K562 (cell line): ENCODE data around the gene UBN2. TPM values are rescaled to one million over a fixed set of nuclear protein-coding genes. Genes with fewer than 3 reads are reported as not detected.
A peak's percentile ranks its signal among the peaks of the same experiment; 100 is the strongest.

Experiments
- C11orf30 ChIP-seq: fragments of 450-650 bp; IDR thresholded peaks from 2 replicates; pipeline ENCODE4 v1.6.1; 2016; ENCODE audit warnings: low read depth, mild to moderate bottlenecking
- CBX3 ChIP-seq, 2 experiments: IDR thresholded peaks; 1 replicate in 1 of 2; 2 replicates in 1 of 2; pipeline ENCODE4 v1.6.1; 2012; ENCODE audit warnings: inconsistent platforms in 2 of 2, low read length in 2 of 2, borderline replicate concordance in 1 of 2, control low read depth in 1 of 2
- CREM ChIP-seq: IDR thresholded peaks from 2 replicates; pipeline ENCODE4 v1.6.1; 2014; ENCODE audit warnings: antibody characterized with exemption, low read depth
- DPF2 ChIP-seq: fragments of 450-650 bp; IDR thresholded peaks from 2 replicates; pipeline ENCODE4 v1.6.1; 2016
- HMGN3 ChIP-seq: IDR thresholded peaks from 2 replicates; pipeline ENCODE4 v1.6.1; 2011; ENCODE audit warnings: borderline replicate concordance, low read depth, mild to moderate bottlenecking, mixed read lengths, low read length; ENCODE audit not compliant: insufficient read length; ENCODE audit errors: extremely low read depth
- PHF21A ChIP-seq: fragments of 450-650 bp; IDR thresholded peaks from 2 replicates; pipeline ENCODE4 v1.6.1; 2017; ENCODE audit warnings: low read depth, borderline replicate concordance
- PHF8 ChIP-seq: fragments of 200-600 bp; sonication (generic); IDR thresholded peaks from 2 replicates; pipeline ENCODE4 v1.6.1; 2012; ENCODE audit warnings: mixed run types, mild to moderate bottlenecking, inconsistent platforms, low read length, moderate library complexity, borderline replicate concordance
- PPARD ChIP-seq: fragments of 250-450 bp; sonication (Bioruptor Pico); IDR thresholded peaks from 2 replicates; pipeline ENCODE4 v1.8.0; 2022; ENCODE audit warnings: inconsistent platforms, mild to moderate bottlenecking, moderate library complexity
- RB1 ChIP-seq: fragments of 450-650 bp; IDR thresholded peaks from 2 replicates; pipeline ENCODE4 v1.6.1; 2017; ENCODE audit warnings: low read depth, mild to moderate bottlenecking
- SMARCB1 ChIP-seq: IDR thresholded peaks from 2 replicates; pipeline ENCODE4 v1.6.1; 2011; ENCODE audit warnings: improper control_type of control experiment, low read depth; ENCODE audit not compliant: insufficient read length
- SPI1 ChIP-seq: IDR thresholded peaks from 2 replicates; pipeline ENCODE4 v1.6.1; 2011; ENCODE audit warnings: low read depth, low read length, control low read depth, borderline replicate concordance
- TCF7 ChIP-seq: sonication (generic); IDR thresholded peaks from 2 replicates; pipeline ENCODE4 v1.6.1; 2016; ENCODE audit warnings: antibody characterized with exemption, borderline replicate concordance
- WHSC1 ChIP-seq: IDR thresholded peaks from one replicate; pipeline ENCODE4 v1.6.1; 2012; ENCODE audit warnings: low read length, control low read depth, inconsistent platforms
- ZBED1 ChIP-seq: IDR thresholded peaks from 2 replicates; pipeline ENCODE4 v1.6.1; 2014
- ZNF184 ChIP-seq: sonication (generic); formaldehyde crosslinking; IDR thresholded peaks from 2 replicates; pipeline ENCODE4 v1.5.0; 2020; ENCODE audit warnings: missing genetic modification reagents
- polyA plus RNA-seq, 8 experiments: library from polyadenylated mRNA; depleted of rRNA in 4 of 8; stranded (reverse) in 5 of 8; unstranded in 3 of 8; fragments of >200 nt; fragmentation: Nextera tagmentation in 2 of 8; fragmentation: Illumina TruSeq in 1 of 8; extraction: Ambion mirVana in 2 of 8; extraction: Trizol in 1 of 8; gene quantifications; 2 replicates each; pipeline versions ENCODE4 v1.2.1 to v1.2.3, GENCODE V29; 2011 to 2014; ENCODE audit warnings: inconsistent platforms in 1 of 8, missing spikeins in 1 of 8
- total RNA-seq, 7 experiments: library from RNA; depleted of rRNA in 6 of 7; stranded (reverse); fragments of >200 nt in 6 of 7; fragmentation: Illumina TruSeq in 2 of 7; extraction: Trizol in 2 of 7; gene quantifications; 2 replicates each; pipeline versions ENCODE4 v1.2.1 to v1.2.3, GENCODE V29; 2011 to 2021; ENCODE audit warnings: low replicate concordance in 1 of 7
- TF ChIP-seq, protein P1 (sequence below), 2 experiments: fragments of 450-650 bp; IDR thresholded peaks; 2 replicates each; pipeline ENCODE4 v1.6.1; 2016
- TF ChIP-seq, protein P2 (sequence below): fragments of 450-650 bp; IDR thresholded peaks from 2 replicates; pipeline ENCODE4 v1.6.1; 2016; ENCODE audit warnings: mild to moderate bottlenecking
- TF ChIP-seq, protein P3 (sequence below): fragments of 250-450 bp; sonication (Bioruptor Pico); IDR thresholded peaks from 2 replicates; pipeline ENCODE4 v1.5.0; 2021
- TF ChIP-seq, protein P4 (sequence below): fragments of 450-650 bp; IDR thresholded peaks from 2 replicates; pipeline ENCODE4 v1.6.1; 2017; ENCODE audit warnings: antibody characterized with exemption, mild to moderate bottlenecking
- TF ChIP-seq, protein P5 (sequence below): sonication (generic); formaldehyde crosslinking; IDR thresholded peaks from 2 replicates; pipeline ENCODE4 v1.8.1; 2022; ENCODE audit warnings: missing genetic modification reagents

The UBN2 gene
- total and polyA plus RNA-seq, 9 of the 15 experiments (the other 6 are each of a cell fraction or from before 2014, with no cell fraction given), result 1.2 to 19.5 (median 9.9) TPM

DNA sequence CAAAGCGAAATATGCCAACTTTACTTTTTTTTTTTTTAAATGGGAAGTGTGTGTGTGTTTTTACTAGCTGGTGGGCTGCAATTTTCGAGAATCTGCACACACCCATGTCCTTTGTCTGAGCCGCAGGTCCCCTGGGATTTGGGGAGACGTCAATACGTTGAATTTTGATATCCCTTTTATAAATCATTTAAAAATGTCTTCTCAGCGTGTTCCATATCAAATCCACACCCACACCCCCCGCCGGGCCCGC lies 109.7 kb downstream of the UBN2 start (continued):
- TF ChIP-seq, protein P1, sequence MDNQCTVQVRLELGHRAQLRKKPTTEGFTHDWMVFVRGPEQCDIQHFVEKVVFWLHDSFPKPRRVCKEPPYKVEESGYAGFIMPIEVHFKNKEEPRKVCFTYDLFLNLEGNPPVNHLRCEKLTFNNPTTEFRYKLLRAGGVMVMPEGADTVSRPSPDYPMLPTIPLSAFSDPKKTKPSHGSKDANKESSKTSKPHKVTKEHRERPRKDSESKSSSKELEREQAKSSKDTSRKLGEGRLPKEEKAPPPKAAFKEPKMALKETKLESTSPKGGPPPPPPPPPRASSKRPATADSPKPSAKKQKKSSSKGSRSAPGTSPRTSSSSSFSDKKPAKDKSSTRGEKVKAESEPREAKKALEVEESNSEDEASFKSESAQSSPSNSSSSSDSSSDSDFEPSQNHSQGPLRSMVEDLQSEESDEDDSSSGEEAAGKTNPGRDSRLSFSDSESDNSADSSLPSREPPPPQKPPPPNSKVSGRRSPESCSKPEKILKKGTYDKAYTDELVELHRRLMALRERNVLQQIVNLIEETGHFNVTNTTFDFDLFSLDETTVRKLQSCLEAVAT (IDR thresholded peaks at IDR 0.05), result peak in 1 of 2 experiments; percentile 84; a peak in 1 of 4 replicates
- no peak for TF ChIP-seq PPARD
- TF ChIP-seq WHSC1, result no peak
- TF ChIP-seq TCF7, result no peak
- TF ChIP-seq C11orf30, result peak; percentile 72; the same call in 1 of the 2 replicates
- TF ChIP-seq CREM, result no peak
- TF ChIP-seq, protein P2, sequence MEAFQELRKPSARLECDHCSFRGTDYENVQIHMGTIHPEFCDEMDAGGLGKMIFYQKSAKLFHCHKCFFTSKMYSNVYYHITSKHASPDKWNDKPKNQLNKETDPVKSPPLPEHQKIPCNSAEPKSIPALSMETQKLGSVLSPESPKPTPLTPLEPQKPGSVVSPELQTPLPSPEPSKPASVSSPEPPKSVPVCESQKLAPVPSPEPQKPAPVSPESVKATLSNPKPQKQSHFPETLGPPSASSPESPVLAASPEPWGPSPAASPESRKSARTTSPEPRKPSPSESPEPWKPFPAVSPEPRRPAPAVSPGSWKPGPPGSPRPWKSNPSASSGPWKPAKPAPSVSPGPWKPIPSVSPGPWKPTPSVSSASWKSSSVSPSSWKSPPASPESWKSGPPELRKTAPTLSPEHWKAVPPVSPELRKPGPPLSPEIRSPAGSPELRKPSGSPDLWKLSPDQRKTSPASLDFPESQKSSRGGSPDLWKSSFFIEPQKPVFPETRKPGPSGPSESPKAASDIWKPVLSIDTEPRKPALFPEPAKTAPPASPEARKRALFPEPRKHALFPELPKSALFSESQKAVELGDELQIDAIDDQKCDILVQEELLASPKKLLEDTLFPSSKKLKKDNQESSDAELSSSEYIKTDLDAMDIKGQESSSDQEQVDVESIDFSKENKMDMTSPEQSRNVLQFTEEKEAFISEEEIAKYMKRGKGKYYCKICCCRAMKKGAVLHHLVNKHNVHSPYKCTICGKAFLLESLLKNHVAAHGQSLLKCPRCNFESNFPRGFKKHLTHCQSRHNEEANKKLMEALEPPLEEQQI, result no peak
- TF ChIP-seq, protein P3, sequence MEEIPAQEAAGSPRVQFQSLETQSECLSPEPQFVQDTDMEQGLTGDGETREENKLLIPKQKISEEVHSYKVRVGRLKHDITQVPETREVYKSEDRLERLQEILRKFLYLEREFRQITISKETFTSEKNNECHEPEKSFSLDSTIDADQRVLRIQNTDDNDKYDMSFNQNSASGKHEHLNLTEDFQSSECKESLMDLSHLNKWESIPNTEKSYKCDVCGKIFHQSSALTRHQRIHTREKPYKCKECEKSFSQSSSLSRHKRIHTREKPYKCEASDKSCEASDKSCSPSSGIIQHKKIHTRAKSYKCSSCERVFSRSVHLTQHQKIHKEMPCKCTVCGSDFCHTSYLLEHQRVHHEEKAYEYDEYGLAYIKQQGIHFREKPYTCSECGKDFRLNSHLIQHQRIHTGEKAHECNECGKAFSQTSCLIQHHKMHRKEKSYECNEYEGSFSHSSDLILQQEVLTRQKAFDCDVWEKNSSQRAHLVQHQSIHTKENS (CRISPR knock-in tag), result no peak
- 0 out of 2 replicates have a peak, but pooled peaks have one; percentile 61 for TF ChIP-seq PHF21A
- no peak for TF ChIP-seq SMARCB1
- TF ChIP-seq DPF2, result no peak; the same call in none of the 2 replicates
- no peak for TF ChIP-seq ZNF184 (CRISPR knock-in tag)
- TF ChIP-seq, protein P4, sequence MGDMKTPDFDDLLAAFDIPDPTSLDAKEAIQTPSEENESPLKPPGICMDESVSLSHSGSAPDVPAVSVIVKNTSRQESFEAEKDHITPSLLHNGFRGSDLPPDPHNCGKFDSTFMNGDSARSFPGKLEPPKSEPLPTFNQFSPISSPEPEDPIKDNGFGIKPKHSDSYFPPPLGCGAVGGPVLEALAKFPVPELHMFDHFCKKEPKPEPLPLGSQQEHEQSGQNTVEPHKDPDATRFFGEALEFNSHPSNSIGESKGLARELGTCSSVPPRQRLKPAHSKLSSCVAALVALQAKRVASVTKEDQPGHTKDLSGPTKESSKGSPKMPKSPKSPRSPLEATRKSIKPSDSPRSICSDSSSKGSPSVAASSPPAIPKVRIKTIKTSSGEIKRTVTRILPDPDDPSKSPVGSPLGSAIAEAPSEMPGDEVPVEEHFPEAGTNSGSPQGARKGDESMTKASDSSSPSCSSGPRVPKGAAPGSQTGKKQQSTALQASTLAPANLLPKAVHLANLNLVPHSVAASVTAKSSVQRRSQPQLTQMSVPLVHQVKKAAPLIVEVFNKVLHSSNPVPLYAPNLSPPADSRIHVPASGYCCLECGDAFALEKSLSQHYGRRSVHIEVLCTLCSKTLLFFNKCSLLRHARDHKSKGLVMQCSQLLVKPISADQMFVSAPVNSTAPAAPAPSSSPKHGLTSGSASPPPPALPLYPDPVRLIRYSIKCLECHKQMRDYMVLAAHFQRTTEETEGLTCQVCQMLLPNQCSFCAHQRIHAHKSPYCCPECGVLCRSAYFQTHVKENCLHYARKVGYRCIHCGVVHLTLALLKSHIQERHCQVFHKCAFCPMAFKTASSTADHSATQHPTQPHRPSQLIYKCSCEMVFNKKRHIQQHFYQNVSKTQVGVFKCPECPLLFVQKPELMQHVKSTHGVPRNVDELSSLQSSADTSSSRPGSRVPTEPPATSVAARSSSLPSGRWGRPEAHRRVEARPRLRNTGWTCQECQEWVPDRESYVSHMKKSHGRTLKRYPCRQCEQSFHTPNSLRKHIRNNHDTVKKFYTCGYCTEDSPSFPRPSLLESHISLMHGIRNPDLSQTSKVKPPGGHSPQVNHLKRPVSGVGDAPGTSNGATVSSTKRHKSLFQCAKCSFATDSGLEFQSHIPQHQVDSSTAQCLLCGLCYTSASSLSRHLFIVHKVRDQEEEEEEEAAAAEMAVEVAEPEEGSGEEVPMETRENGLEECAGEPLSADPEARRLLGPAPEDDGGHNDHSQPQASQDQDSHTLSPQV, result no peak
- TF ChIP-seq PHF8, result no peak
- TF ChIP-seq HMGN3, result no peak
- no peak for TF ChIP-seq ZBED1
- no peak; a peak in 1 of 3 replicates for TF ChIP-seq CBX3 (IDR thresholded peaks at IDR 0.05; ENCODE audit: borderline replicate concordance in 1 of 2, low read length in 2 of 2)
- TF ChIP-seq, protein P5, sequence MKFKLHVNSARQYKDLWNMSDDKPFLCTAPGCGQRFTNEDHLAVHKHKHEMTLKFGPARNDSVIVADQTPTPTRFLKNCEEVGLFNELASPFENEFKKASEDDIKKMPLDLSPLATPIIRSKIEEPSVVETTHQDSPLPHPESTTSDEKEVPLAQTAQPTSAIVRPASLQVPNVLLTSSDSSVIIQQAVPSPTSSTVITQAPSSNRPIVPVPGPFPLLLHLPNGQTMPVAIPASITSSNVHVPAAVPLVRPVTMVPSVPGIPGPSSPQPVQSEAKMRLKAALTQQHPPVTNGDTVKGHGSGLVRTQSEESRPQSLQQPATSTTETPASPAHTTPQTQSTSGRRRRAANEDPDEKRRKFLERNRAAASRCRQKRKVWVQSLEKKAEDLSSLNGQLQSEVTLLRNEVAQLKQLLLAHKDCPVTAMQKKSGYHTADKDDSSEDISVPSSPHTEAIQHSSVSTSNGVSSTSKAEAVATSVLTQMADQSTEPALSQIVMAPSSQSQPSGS, result no peak
- TF ChIP-seq RB1, result no peak
- TF ChIP-seq SPI1, result no peak
